Large intestine (tissue), 3 donors: Measurements from ENCODE around the gene ABCA1. TPM values are rescaled to one million over a fixed set of nuclear protein-coding genes. Genes with fewer than 3 reads are reported as not detected.
"Not testable (repeated sequence)": the region's sequence is repeated elsewhere in the genome, so short reads cannot be mapped to it uniquely, and the experiment has no call there.

Experiments used
- DNase-seq, 2 donors: peaks; one replicate each; pipeline versions ENCODE4 v3.0.0 to v3.0.0-alpha.2; 2013
- H3K27ac ChIP-seq: one replicate; pipeline ENCODE4 v1.5.1; 2013; ENCODE audit warnings: low read length
- H3K27me3 ChIP-seq: 2 replicates; pipeline ENCODE4 v1.6.1; 2013; ENCODE audit warnings: low read length; ENCODE audit not compliant: control insufficient read depth, insufficient read depth
- H3K36me3 ChIP-seq: 2 replicates; pipeline ENCODE4 v1.6.1; 2013; ENCODE audit warnings: low read length; ENCODE audit not compliant: control insufficient read depth, insufficient read depth
- H3K4me1 ChIP-seq: one replicate; pipeline ENCODE4 v1.6.1; 2013; ENCODE audit warnings: low read length; ENCODE audit not compliant: control insufficient read depth, insufficient read depth
- H3K4me3 ChIP-seq: one replicate; pipeline ENCODE4 v1.5.1; 2013; ENCODE audit warnings: low read length
- H3K9me3 ChIP-seq: one replicate; pipeline ENCODE4 v1.6.1; 2013; ENCODE audit warnings: mild to moderate bottlenecking, low read depth, low read length, moderate library complexity; ENCODE audit not compliant: control insufficient read depth
- WGBS: methylation state at CpG from one replicate; pipeline ENCODE4 v1.1.5; 2013; ENCODE audit warnings: low lambda C conversion rate; ENCODE audit not compliant: insufficient coverage; 5-methylcytosine and 5-hydroxymethylcytosine counted together
- polyA plus RNA-seq: library from polyadenylated mRNA; unstranded; fragments of 120-200 nt; gene quantifications from one replicate; pipeline ENCODE4 v1.2.1, GENCODE V29; 2013

The ABCA1 gene
- polyA plus RNA-seq, 1 donor, result 8.6 TPM

DNA sequence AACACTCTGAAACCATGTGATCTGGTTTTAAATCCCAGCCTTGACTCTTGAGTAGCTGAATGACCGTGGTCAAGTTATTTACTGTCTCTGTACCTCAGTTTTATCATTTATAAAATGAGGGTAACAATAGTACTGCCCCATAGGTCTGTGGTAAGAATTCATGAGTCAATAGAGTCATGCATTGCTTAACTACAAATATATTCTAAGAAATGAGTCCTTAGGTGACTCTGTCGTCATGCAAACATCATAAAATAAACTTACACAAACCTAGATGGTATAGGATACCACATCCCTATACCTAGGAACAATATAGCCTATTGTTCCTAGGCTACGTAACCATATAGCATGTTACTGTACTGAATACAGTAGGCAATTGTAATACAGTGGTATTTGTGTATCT is 20.3 kb upstream of the ABCA1 start:
- no peak overlapping the region for H3K4me3 ChIP-seq
- no peaks in the 10 kb centered on the region for H3K4me1 ChIP-seq
- no peaks in the 10 kb centered on the region for H3K9me3 ChIP-seq
- no peaks in the 10 kb centered on the region for H3K27me3 ChIP-seq
- WGBS, result no CpG with 5 or more reads among the region's 3 CpGs
- H3K27ac ChIP-seq, result no peak overlapping the region
- no peaks in the 10 kb centered on the region for H3K36me3 ChIP-seq
- no peak for DNase-seq

DNA sequence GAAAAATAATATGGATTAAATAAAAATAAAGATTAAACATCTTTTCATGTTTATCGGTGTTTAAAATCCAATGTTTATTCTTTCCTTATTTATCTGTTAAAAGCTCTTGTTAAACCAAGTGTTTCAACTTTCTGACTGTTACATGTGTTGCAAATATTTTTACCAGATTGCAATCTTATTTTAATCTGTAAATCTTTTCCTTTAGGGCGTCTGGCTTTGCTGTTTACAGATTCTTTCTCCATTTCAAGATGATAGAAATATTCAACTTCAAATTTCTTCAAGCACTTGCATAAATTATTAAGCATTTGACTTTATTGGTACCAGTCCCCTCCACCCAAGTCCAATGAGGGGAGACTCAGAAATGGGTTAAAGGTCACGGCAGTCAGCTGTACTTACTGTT is 16.9 kb upstream of the ABCA1 start:
- no peaks in the 10 kb centered on the region for H3K27me3 ChIP-seq
- no peak overlapping the region for H3K4me3 ChIP-seq
- H3K27ac ChIP-seq, result no peak overlapping the region
- DNase-seq, result no peak
- H3K36me3 ChIP-seq, result no peaks in the 10 kb centered on the region
- 86% methylated on average over 2 of the region's 3 CpGs for WGBS
- H3K4me1 ChIP-seq, result no peaks in the 10 kb centered on the region
- H3K9me3 ChIP-seq, result no peaks in the 10 kb centered on the region

DNA sequence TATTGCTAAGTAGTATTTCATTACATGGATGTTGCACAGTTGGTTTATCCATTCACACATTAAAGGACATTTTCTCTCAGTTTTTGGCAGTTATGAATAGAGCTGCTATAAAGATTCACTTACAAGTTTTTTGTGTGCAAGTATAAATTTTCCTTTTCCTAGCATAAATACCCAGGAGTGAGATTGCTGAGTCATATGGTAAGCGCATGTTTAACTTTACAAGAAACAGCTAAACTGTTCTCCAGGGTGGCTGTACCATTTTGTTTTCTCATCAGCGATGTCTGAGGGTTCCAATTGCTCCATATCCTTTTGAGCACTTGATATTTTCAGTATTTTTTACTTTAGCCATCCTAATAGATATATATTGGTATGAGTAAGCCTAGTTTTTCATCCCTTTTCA is 16.4 kb upstream of the ABCA1 start:
- H3K4me1 ChIP-seq, result no peaks in the 10 kb centered on the region
- WGBS, result 67% methylated on average over 1 of the region's 2 CpGs

DNA sequence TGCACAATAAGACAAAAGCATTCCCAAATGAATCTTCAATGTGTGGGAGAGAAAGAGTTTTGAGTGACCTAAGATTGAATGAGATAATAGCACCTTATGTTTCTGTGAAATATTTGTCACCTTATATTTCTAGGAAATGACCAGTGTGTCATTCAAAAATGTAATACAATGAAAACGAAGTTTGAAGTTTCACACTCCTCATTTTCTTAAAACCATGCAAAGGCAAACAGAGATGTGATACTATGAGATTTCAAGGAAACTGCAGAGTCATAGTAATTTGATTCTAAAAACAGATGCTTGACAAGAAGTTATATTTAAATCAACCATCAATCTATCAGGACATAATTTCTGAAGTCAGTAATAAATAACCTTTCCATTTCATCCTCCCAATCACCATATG is 13.6 kb upstream of the ABCA1 start:
- Histone ChIP-seq H3K9me3 (no peaks in the 10 kb centered on the region), H3K4me1 (no peaks in the 10 kb centered on the region), H3K4me3 (no peak overlapping the region), H3K36me3 (no peaks in the 10 kb centered on the region), H3K27ac (no peak overlapping the region), H3K27me3 (no peaks in the 10 kb centered on the region)
- no CpG with 5 or more reads among the region's 1 CpG for WGBS
- DNase-seq, result no peak

More for the DNA sequence above, 16.4 kb upstream of the ABCA1 start:
- H3K27me3 ChIP-seq, result no peaks in the 10 kb centered on the region
- DNase-seq, result no peak
- no peak overlapping the region for H3K4me3 ChIP-seq
- H3K9me3 ChIP-seq, result no peaks in the 10 kb centered on the region
- H3K36me3 ChIP-seq, result no peaks in the 10 kb centered on the region
- H3K27ac ChIP-seq, result no peak overlapping the region

DNA sequence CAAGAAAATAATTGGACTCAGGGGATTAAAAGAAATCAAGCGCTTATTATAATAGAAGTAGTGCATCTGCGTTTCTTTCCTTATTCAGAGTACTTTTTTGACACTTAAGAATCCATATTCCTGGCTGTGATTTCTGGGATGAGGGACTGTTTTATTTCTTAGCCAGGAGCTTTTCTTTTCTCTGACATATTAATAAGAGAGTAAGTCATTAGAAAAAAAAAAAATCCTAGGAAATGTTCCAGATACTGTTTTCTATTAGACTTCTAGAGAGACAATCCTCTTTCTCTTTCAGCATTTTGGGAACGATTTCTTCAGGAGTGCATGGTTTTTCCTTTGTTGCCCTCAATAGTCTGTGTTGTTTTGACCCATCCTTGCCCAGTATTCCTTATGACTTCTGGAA is 8.3 kb upstream of the ABCA1 start:
- no peak for DNase-seq
- H3K4me1 ChIP-seq, result no peaks in the 10 kb centered on the region
- H3K27ac ChIP-seq, result no peak overlapping the region
- H3K4me3 ChIP-seq, result no peak overlapping the region
- no peaks in the 10 kb centered on the region for H3K36me3 ChIP-seq
- WGBS, result 74% methylated on average over 3 of the region's 3 CpGs
- H3K9me3 ChIP-seq, result no peaks in the 10 kb centered on the region
- H3K27me3 ChIP-seq, result no peaks in the 10 kb centered on the region

DNA sequence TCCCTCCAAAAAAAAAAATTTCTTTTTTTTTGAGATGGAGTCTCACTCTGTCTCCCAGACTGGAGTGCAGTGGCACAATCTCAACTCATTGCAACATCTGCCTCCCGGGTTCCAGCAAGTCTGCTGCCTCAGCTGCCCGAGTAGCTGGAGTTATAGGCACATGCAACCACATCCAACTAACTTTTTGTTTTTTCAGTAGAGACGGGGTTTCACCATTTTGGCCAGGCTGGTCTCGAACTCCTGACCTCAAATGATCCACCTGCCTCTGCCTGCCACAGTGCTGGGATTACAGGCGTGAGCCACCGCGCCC is 7.5 kb upstream of the ABCA1 start:
- H3K4me3 ChIP-seq, H3K9me3 ChIP-seq, H3K4me1 ChIP-seq, H3K27me3 ChIP-seq, DNase-seq, H3K27ac ChIP-seq, H3K36me3 ChIP-seq: not testable (repeated sequence)
- no CpG with 5 or more reads among the region's 7 CpGs for WGBS

GRCh38 chr9:104934691-104935500 is 6.9 kb upstream of the ABCA1 start:
- Histone ChIP-seq H3K4me3 (no peak overlapping the region), H3K27me3 (no peaks in the 10 kb centered on the region), H3K27ac (no peak overlapping the region), H3K36me3 (no peaks in the 10 kb centered on the region), H3K9me3 (no peaks in the 10 kb centered on the region), H3K4me1 (no peaks in the 10 kb centered on the region)
- no peak for DNase-seq
- WGBS, result no CpG with 5 or more reads among the region's 2 CpGs

DNA sequence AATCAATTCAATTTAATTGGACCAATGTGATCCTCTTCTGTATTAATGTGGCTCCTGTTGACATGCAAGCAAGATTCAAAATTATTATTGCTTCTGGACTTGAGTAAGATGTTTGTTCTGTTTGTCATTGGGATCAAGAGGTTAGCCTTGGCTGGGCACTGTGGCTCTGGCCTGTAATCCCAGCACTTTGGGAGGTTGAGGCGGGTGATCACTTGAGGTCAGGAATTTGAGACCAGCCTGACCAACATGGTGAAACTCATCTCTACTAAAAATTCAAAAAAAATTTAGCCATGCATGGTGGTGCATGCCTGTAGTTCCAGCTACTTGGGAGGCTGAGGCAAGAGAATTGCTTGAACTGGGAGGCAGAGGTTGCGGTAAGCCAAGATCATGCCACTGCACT is 5.1 kb upstream of the ABCA1 start:
- H3K27ac ChIP-seq, H3K27me3 ChIP-seq, H3K4me3 ChIP-seq, DNase-seq, H3K36me3 ChIP-seq, H3K9me3 ChIP-seq, H3K4me1 ChIP-seq: not testable (repeated sequence)
- no CpG with 5 or more reads among the region's 2 CpGs for WGBS

DNA sequence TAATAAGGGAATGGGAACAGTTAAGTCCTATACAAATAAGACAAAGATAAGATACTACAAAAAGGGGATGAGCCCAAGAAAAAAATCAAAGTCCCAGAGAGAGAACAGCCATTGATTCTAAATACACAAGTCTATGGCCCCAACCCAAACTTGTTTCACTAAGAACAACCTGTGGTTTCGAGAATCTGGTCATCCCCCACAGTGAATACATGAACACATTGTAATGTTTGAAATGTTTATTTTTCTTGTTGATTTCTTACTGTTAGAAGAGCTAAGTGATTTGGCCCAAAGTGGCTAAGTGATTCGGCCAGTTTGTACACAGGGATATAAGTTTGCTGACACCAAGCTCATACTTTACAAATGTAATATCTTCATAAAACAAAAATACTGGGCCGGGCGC is 3.3 kb upstream of the ABCA1 start:
- Histone ChIP-seq H3K4me1 (no peaks in the 10 kb centered on the region), H3K36me3 (no peaks in the 10 kb centered on the region), H3K9me3 (no peaks in the 10 kb centered on the region), H3K27ac (no peak overlapping the region), H3K4me3 (no peak overlapping the region), H3K27me3 (no peaks in the 10 kb centered on the region)
- no CpG with 5 or more reads among the region's 4 CpGs for WGBS
- no peak for DNase-seq

DNA sequence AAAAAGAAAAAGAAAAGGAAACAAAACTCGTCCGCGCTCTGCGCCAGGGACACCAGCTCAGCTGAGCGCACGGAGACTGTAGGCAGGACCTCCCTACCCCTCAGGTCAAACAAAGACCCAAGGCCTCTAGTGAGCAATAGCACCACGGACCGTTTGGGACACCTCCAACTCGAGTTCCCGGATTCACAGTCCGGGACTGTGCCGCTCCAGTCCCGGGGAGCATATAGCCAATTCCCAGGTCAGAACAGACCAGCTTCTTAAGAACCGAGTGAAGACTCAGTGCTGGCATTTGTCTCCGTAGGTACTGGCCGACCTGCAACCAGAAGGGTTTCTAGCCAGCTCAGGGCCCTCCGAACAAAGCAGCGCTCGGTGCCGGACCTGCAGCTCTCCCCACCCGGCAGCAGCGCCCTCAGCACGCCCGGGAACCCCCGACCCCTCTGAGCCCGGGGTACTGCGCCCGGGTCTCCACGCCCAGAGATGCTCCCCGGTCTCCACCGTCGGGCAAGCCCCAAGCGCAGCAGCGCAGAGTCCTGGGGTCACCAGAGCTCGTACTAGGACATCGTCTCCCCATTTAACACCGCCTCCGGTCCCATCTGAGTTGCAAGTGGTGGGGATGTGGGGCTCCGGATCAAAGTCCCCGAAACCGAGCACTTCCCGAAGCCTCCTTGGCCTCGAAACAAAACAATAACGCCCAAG is 591 bp downstream of the ABCA1 start:
- H3K4me1 ChIP-seq, result peaks cover 4% of the 10 kb centered on the region
- no peaks in the 10 kb centered on the region for H3K27me3 ChIP-seq
- WGBS, result no CpG with 5 or more reads among the region's 44 CpGs
- H3K4me3 ChIP-seq, result peak overlapping the region; percentile 74
- H3K27ac ChIP-seq, result peak overlapping the region; percentile 65
- H3K36me3 ChIP-seq, result no peaks in the 10 kb centered on the region
- peak; percentile 33 to 78 for DNase-seq
- no peaks in the 10 kb centered on the region for H3K9me3 ChIP-seq

DNA sequence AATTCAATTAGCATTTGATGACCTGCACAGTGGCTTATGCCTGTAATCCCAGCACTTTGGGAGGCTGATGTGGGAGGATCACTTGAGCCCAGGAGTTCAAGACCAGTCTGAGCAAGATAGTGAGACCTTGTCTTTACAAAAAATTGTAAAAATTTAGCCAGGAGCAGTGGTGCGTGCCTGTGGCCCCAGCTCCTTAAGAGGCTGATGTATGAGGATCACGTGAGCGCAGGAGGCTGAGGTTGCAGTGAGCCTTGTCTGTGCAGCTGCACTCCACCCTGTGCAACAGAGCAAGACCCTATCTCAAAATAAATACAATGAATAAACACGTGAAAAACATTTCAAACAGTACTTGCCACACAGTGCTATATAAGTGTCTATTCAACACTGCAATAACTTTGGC is 4.2 kb downstream of the ABCA1 start:
- H3K4me1 ChIP-seq, result peaks cover 4% of the 10 kb centered on the region
- no peak overlapping the region for H3K4me3 ChIP-seq
- no peaks in the 10 kb centered on the region for H3K27me3 ChIP-seq
- H3K27ac ChIP-seq, result no peak overlapping the region
- no peaks in the 10 kb centered on the region for H3K36me3 ChIP-seq
- no peaks in the 10 kb centered on the region for H3K9me3 ChIP-seq
- 40% methylated on average over 1 of the region's 4 CpGs for WGBS
- no peak for DNase-seq
